Spleen (tissue), 11 donors: Measurements from ENCODE around the gene ARHGAP27. TPM values are rescaled to one million over a fixed set of nuclear protein-coding genes. Genes with fewer than 3 reads are reported as not detected.

Source experiments
- DNase-seq: peaks from one replicate; pipeline ENCODE4 v3.0.0-alpha.2; 2020
- H3K27ac ChIP-seq, 8 donors: fragments of 200-600 bp; sonication (generic) in 7 of 8; 1 replicate in 4 of 8; 2 replicates in 4 of 8; pipeline versions ENCODE4 v1.5.0 to v1.8.0; 2016 to 2021; ENCODE audit warnings: inconsistent platforms in 4 of 8, mild to moderate bottlenecking in 4 of 8, moderate library complexity in 1 of 8
- H3K27me3 ChIP-seq, 7 donors: fragments of 200-600 bp; sonication (generic) in 6 of 7; replicated peaks in 1 of 7; 1 replicate in 4 of 7; 2 replicates in 3 of 7; pipeline versions ENCODE4 v1.5.0 to v1.8.0; 2016 to 2021; ENCODE audit warnings: inconsistent platforms in 3 of 7, mild to moderate bottlenecking in 1 of 7
- H3K36me3 ChIP-seq, 6 donors: fragments of 200-600 bp; sonication (generic) in 5 of 6; 1 replicate in 4 of 6; 2 replicates in 2 of 6; pipeline versions ENCODE4 v1.5.0 to v1.8.0; 2016 to 2021; ENCODE audit warnings: inconsistent platforms in 2 of 6
- H3K4me1 ChIP-seq, 6 donors: fragments of 200-600 bp; sonication (generic) in 5 of 6; 1 replicate in 3 of 6; 2 replicates in 3 of 6; pipeline versions ENCODE4 v1.5.0 to v1.8.0; 2016 to 2021; ENCODE audit warnings: inconsistent platforms in 3 of 6
- H3K4me3 ChIP-seq, 8 donors: fragments of 200-600 bp; sonication (generic) in 7 of 8; 1 replicate in 4 of 8; 2 replicates in 4 of 8; pipeline versions ENCODE4 v1.5.0 to v1.8.0; 2016 to 2021; ENCODE audit warnings: inconsistent platforms in 4 of 8, mild to moderate bottlenecking in 4 of 8, moderate library complexity in 2 of 8
- H3K9me3 ChIP-seq, 8 donors: fragments of 200-600 bp; sonication (generic) in 7 of 8; 1 replicate in 4 of 8; 2 replicates in 4 of 8; pipeline versions ENCODE4 v1.5.0 to v1.8.0; 2016 to 2021; ENCODE audit warnings: inconsistent platforms in 4 of 8
- CTCF ChIP-seq, 11 experiments: fragments of 200-600 bp in 7 of 11; fragments of 450-650 bp in 4 of 11; sonication (generic) in 4 of 11; IDR thresholded peaks in 8 of 11; conservative IDR thresholded peaks in 3 of 11; 1 replicate in 7 of 11; 2 replicates in 4 of 11; pipeline versions ENCODE4 v1.4.0 to v1.8.0; 2016 to 2021; ENCODE audit warnings: antibody characterized with exemption in 11 of 11, inconsistent platforms in 4 of 11, mild to moderate bottlenecking in 1 of 11
- POLR2A ChIP-seq, 3 donors: fragments of 450-650 bp; IDR thresholded peaks; one replicate each; pipeline ENCODE4 v1.5.1; 2017; ENCODE audit warnings: antibody characterized with exemption in 3 of 3, mild to moderate bottlenecking in 1 of 3
- POLR2AphosphoS5 ChIP-seq, 3 donors: sonication (generic); formaldehyde crosslinking; IDR thresholded peaks; one replicate each; pipeline ENCODE4 v1.5.1; 2017; ENCODE audit warnings: antibody characterized with exemption in 3 of 3
- WGBS, 5 donors: extraction: QIAGEN DNeasy Blood & Tissue Kit in 3 of 5; methylation state at CpG; one replicate each; pipeline versions ENCODE4 v1.1.5 to v1.1.7; 2013 to 2018; 5-methylcytosine and 5-hydroxymethylcytosine counted together
- intact Hi-C: fragments of 100-400 bp; cut with DNase I; formaldehyde crosslinking; loops from one replicate; pipeline ENCODE4 v1.15.0; 2023; ENCODE audit warnings: low total_unique reads
- polyA plus RNA-seq, 3 donors: library from polyadenylated mRNA; stranded (reverse); fragments of 200-250 nt; gene quantifications; one replicate each; pipeline ENCODE4 v1.2.1, GENCODE V29; 2013
- total RNA-seq, 7 donors: library from RNA; depleted of rRNA in 3 of 7; stranded (reverse); fragments of >200 nt in 3 of 7; fragmentation: NEBNext Ultra II Directional in 4 of 7; extraction: Animal tissue kit (Norgen Biotek cat#: 25700) in 4 of 7; gene quantifications; one replicate each; pipeline versions ENCODE4 v1.1.0 to v1.2.1, GENCODE V29; 2016 to 2021
- donor health status: healthy with polysubstance abuse.
- donor health status: DM: no; HTN: no; CAD: no; lungs with moderate emphysema.
- donor health status: DM: no; HTN: no; CAD: no.
- donor health status: Bipolar disorder and iron deficiency.
- donor health status: healthy.
- donor health status: DM: no; HTN: no; CAD: no.
- donor health status: DM: yes; HTN: yes; CAD: no.

ARHGAP27 gene
- total and polyA plus RNA-seq, 10 donors = 43.6 to 151 (median 118) TPM

- TF ChIP-seq CTCF (IDR thresholded peaks at IDR 0.05 in 8 of 11, conservative IDR thresholded peaks at IDR 0.05 in 3 of 11) (peak; percentile 52 to 79 (median 75)), POLR2A (IDR thresholded peaks at IDR 0.05) (no peak), POLR2AphosphoS5 (IDR thresholded peaks at IDR 0.05) (peak; percentile 46 to 76 (median 49))
- Histone ChIP-seq H3K36me3 (peaks cover 0 to 68% (median 63%) of the 10 kb centered on the region in 6 donors), H3K27me3 (no peaks in the 10 kb centered on the region), H3K27ac (peak overlapping the region in 2 of 8 donors; percentile 17 to 26), H3K4me3 (peak overlapping the region in 2 of 8 donors; percentile 8 to 33), H3K4me1 (peaks cover 6 to 18% (median 8%) of the 10 kb centered on the region in 6 donors), H3K9me3 (no peaks in the 10 kb centered on the region)
- DNase-seq = peak; percentile 83
- intact Hi-C loops = no loop called here
- 25 to 47% (median 33%) methylated on average over 11 to 30 of the region's 30 CpGs for WGBS, 5 donors
Observed at GRCh38 chr17:45394913-45395568, 37.6 kb downstream of the ARHGAP27 start.

GRCh38 chr17:45394564-45394912 lies 38.1 kb downstream of the ARHGAP27 start:
- intact Hi-C loops = no loop called here

GRCh38 chr17:45394091-45394490 lies 38.6 kb downstream of the ARHGAP27 start:
- DNase-seq = no peak
- WGBS, 5 donors = 77 to 91% (median 86%) methylated on average over 6 of the region's 6 CpGs
- Histone ChIP-seq H3K27me3 (peaks cover 0 to 8% (median 0%) of the 10 kb centered on the region in 7 donors), H3K4me1 (peaks cover 6 to 18% (median 8%) of the 10 kb centered on the region in 6 donors), H3K36me3 (peaks cover 0 to 58% (median 54%) of the 10 kb centered on the region in 6 donors), H3K27ac (no peak overlapping the region), H3K9me3 (no peaks in the 10 kb centered on the region), H3K4me3 (no peak overlapping the region)
- TF ChIP-seq POLR2AphosphoS5 (IDR thresholded peaks at IDR 0.05) = peak in 1 of 3 donors; percentile 14
- TF ChIP-seq CTCF (IDR thresholded peaks at IDR 0.05 in 8 of 11, conservative IDR thresholded peaks at IDR 0.05 in 3 of 11) = no peak
- intact Hi-C loops = no loop called here

More at GRCh38 chr17:45394564-45394912, 38.1 kb downstream of the ARHGAP27 start:
- no peak for TF ChIP-seq CTCF (IDR thresholded peaks at IDR 0.05 in 8 of 11, conservative IDR thresholded peaks at IDR 0.05 in 3 of 11)
- TF ChIP-seq POLR2A (IDR thresholded peaks at IDR 0.05) = no peak
- TF ChIP-seq POLR2AphosphoS5 (IDR thresholded peaks at IDR 0.05) = no peak
- 69 to 83% (median 71%) methylated on average over 4 of the region's 4 CpGs for WGBS, 5 donors
- no peak for DNase-seq
- Histone ChIP-seq H3K4me3 (no peak overlapping the region), H3K9me3 (no peaks in the 10 kb centered on the region), H3K4me1 (peaks cover 6 to 18% (median 8%) of the 10 kb centered on the region in 6 donors), H3K27ac (peak overlapping the region in 1 of 8 donors; percentile 17), H3K36me3 (peaks cover 0 to 63% (median 58%) of the 10 kb centered on the region in 6 donors), H3K27me3 (peaks cover 0 to 3% (median 0%) of the 10 kb centered on the region in 7 donors)

- TF ChIP-seq POLR2AphosphoS5 (IDR thresholded peaks at IDR 0.05) (peak in 2 of 3 donors; percentile 21 to 53), POLR2A (IDR thresholded peaks at IDR 0.05) (no peak), CTCF (IDR thresholded peaks at IDR 0.05 in 8 of 11, conservative IDR thresholded peaks at IDR 0.05 in 3 of 11) (no peak)
- WGBS, 5 donors = 89 to 99% (median 94%) methylated on average over 5 of the region's 5 CpGs
- Histone ChIP-seq H3K27ac (no peak overlapping the region), H3K4me3 (no peak overlapping the region), H3K9me3 (no peaks in the 10 kb centered on the region), H3K4me1 (peaks cover 6 to 18% (median 8%) of the 10 kb centered on the region in 6 donors), H3K36me3 (peaks cover 0 to 52% (median 48%) of the 10 kb centered on the region in 6 donors), H3K27me3 (peaks cover 0 to 14% (median 2%) of the 10 kb centered on the region in 7 donors)
- no peak for DNase-seq
- intact Hi-C loops = no loop called here
Observed at GRCh38 chr17:45393411-45393810, 39.3 kb downstream of the ARHGAP27 start.
